HEK293T (cell line): ENCODE results near the gene NYNRIN.

Experiments used
- BHLHE40 ChIP-seq: fragments of 450-650 bp; IDR thresholded peaks from 2 replicates; pipeline ENCODE4 v1.6.1; 2016; ENCODE audit warnings: mild to moderate bottlenecking, moderate library complexity, borderline replicate concordance
- FOXA1 ChIP-seq: fragments of 450-650 bp; IDR thresholded peaks from 2 replicates; pipeline ENCODE4 v1.6.1; 2016; ENCODE audit warnings: mild to moderate bottlenecking
- FOXK2 ChIP-seq: fragments of 450-650 bp; IDR thresholded peaks from 2 replicates; pipeline ENCODE4 v1.6.1; 2016; ENCODE audit warnings: mild to moderate bottlenecking
- FOXM1 ChIP-seq: fragments of 450-650 bp; IDR thresholded peaks from 2 replicates; pipeline ENCODE4 v1.6.1; 2017; ENCODE audit warnings: mild to moderate bottlenecking, borderline replicate concordance
- LEF1 ChIP-seq: fragments of 450-650 bp; IDR thresholded peaks from 2 replicates; pipeline ENCODE4 v1.6.1; 2017; ENCODE audit warnings: mild to moderate bottlenecking, borderline replicate concordance
- NFRKB ChIP-seq: fragments of 450-650 bp; IDR thresholded peaks from 2 replicates; pipeline ENCODE4 v1.6.1; 2016; ENCODE audit warnings: mild to moderate bottlenecking, moderate library complexity
- SP1 ChIP-seq: fragments of 450-650 bp; IDR thresholded peaks from 2 replicates; pipeline ENCODE4 v1.6.1; 2017
- ZNF384 ChIP-seq: fragments of 450-650 bp; IDR thresholded peaks from 2 replicates; pipeline ENCODE4 v1.6.1; 2016

- TF ChIP-seq BHLHE40, result no peak
- TF ChIP-seq FOXA1, result no peak
- peak; percentile 69 for TF ChIP-seq ZNF384
- TF ChIP-seq FOXK2, result no peak
- no peak for TF ChIP-seq FOXM1
- TF ChIP-seq SP1, result no peak
- TF ChIP-seq NFRKB, result no peak
- TF ChIP-seq LEF1, result no peak
These were observed 4.5 kb upstream of the NYNRIN start for GRCh38 chr14:24394275-24394674.
